CD4-positive, alpha-beta T cell treated with Interferon alpha-2 for 1 hour (primary cell): Measurements from ENCODE around the gene ZCWPW1.
"Not testable (repeated sequence)": the region's sequence is repeated elsewhere in the genome, so short reads cannot be mapped to it uniquely, and the experiment has no call there.

ENCODE experiments used
- DNase-seq, 2 donors: peaks; one replicate each; pipeline ENCODE4 v3.0.0-alpha.2; 2020 to 2022

The ZCWPW1 gene

DNA sequence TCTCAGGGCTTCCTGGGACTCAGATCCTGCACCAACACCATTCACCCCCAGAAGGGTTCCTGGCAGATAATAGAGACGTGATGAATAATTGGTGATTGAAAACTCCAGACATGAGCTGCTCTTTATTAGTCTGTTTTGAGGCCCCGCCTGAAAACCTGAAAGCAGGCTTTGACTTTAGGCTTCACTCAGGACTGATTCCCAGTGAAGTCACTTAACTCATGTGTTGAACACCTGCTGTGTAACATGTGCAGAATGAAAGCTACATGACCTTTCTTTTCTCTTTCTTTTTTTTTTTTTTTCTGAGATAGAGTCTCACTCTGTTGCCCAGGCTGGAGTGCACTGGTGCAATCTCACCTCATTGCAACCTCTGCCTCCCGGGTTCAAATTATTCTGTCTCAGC is 26.7 kb upstream of the ZCWPW1 start:
- no peak for DNase-seq

DNA sequence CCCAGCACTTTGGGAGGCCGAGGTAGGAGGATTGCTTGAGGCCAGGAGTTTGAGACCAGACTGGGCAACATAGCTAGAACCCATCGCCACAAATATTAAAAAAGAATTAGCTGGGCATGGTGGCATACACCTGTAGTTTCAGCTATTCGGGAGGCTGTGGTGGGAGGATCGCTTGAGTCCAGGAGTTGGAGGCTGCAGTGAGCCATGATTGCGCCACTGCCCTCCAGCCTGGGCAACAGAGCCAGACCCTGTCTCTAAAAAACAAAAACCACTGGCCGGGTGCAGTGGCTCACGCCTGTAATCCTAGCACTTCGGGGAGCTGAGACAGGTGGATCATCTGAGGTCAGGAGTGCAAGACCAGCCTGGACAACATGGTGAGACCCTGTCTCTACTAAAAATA is 25.4 kb upstream of the ZCWPW1 start:
- not testable (repeated sequence) for DNase-seq

DNA sequence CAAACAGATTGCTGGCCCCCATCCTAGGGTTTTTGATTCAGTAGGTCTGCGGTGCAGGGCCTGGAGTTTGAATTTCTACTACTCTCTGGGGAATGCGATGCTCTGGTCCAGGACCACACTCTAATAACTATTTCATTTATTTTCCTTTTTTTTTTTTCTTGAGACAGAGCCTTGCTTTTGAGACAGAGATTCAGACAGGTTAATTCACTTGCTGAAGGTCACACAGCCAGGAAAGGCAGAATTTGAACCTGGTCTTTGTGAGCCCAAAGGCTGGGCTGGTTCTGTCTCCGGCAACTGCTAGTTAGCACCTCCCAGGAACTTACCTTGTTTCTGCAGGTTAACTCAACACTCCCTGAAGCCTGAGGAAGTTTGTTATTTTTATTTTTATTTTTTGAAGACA is 24.0 kb upstream of the ZCWPW1 start:
- DNase-seq = no peak

DNA sequence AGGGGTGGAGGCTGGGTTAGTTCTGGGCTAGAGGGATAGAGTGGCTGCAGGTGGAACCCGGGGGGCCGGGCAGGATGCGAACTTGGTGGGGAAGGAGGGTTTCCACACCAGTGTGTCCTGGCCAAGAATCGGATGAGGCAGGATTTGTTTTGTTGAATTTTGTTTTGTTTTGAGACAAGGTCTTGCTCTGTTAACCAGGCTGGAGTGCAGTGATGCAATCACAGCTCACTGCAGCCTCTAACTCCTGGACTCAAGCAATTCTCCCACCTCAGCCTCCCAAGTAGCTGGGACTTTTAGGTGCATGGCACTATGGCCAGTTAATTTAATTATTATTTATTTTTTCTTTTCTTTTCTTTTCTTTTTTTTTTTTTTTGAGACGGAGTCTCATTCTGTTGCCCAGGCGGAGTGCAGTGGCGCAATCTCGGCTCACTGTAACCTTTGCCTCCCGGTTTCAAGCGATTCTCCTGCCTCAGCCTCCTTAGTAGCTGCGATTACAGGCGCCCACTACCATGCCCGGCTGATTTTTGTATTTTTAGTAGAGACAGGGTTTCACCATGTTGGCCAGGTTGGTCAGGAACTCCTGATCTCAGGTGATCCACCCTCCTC is 20.8 kb upstream of the ZCWPW1 start:
- no peak for DNase-seq

DNA sequence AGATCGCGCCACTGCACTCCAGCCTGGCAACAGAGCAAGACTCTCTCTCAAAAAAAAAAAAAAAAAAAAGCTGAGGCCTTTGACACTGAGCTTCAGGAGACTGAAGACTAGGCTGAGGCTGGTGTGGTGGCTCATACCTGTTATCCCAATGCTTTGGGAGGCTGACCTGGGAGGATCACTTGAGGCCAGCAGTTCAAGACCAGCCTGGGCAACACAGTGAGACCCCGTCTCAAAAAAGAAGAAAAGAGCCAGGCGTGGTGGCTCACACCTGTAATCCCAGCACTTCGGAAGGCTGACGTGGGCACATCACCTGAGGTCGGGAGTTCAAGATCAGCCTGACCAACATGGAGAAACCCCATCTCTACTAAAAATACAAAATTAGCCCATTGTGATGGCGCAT is 18.9 kb upstream of the ZCWPW1 start:
- DNase-seq = not testable (repeated sequence)

GRCh38 chr7:100446040-100446439 is 17.5 kb upstream of the ZCWPW1 start:
- no peak for DNase-seq

DNA sequence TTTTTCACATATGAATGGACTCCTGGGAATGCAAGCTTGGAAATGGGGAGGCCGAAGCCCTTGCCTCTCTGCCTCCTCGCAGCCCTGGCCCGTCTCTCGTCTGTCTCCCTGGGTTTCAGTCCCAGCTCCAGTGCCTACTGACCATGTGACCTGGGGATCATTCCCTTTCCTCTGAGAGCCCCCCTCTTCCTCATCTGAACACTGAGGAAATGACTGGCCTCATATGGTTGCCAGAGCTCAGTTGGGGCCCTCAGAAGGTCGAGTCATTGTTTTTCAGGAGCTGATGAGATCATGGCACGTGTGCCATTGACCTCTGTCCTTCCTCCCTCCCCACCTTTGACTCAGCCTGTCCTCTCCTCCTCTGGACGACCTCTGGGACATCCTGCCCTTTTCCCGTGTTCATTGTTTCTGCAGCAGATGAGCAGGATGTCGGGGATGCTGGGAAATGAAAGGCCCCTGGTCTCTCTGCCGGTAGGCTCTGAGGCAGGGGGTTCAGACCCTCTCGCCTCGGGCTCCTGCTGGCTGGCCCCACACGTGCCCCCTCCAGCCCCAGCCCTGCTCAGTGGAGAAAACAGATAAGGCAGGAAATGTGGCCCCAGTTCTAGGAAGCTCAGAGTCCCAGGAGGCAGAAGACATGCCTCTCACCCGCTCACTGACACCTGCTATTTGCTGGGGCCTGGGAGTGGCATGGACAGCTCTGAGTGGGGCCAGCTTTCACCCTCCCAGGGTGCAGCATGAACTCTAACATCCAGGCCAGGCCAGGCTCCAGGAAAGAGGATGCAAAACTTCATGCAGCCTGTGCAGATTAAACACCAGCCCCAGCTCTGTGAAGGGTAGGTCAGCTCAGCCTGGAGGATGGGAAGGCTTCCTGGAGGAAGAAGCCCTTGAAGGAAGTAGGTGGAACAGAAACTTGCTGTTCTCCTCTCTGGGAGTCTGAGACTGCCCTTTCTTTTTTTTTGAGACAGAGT is 16.1 kb upstream of the ZCWPW1 start:
- peak in 1 of 2 donors; percentile 29 for DNase-seq

DNA sequence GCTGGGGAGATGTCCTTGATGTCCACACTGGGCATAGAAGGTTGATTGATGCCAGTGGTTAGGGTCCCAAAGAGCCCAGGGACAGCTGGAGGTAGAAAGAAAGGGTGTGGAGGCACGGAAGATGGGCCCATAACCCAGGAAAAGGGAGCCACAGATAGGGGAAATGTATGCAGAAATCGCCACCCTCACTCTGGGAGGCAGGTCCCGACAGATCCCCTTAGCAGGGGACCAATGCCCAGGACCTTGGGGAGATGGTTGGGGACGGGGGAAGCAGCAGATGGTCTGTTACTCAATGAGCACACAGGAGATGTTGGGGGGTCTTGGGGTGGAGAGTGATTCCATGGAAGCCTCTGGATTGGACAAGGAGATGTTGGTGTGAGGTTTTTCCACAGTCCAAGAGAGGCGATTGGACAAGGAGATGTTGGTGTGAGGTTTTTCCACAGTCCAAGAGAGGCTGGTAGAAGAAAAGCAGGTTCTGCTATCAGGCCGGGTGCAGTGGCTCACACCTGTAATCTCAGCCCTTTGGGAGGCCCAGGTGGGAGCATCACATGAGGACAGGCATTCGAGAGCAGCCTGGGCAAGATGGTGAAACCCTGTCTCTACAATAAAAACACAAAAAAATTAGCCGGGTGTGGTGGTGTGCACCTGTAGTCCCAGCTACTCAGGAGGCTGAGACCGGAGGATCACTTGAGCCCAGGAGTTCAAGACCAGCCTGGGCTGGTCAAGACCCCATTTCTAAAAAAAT is 14.8 kb upstream of the ZCWPW1 start:
- DNase-seq = no peak

DNA sequence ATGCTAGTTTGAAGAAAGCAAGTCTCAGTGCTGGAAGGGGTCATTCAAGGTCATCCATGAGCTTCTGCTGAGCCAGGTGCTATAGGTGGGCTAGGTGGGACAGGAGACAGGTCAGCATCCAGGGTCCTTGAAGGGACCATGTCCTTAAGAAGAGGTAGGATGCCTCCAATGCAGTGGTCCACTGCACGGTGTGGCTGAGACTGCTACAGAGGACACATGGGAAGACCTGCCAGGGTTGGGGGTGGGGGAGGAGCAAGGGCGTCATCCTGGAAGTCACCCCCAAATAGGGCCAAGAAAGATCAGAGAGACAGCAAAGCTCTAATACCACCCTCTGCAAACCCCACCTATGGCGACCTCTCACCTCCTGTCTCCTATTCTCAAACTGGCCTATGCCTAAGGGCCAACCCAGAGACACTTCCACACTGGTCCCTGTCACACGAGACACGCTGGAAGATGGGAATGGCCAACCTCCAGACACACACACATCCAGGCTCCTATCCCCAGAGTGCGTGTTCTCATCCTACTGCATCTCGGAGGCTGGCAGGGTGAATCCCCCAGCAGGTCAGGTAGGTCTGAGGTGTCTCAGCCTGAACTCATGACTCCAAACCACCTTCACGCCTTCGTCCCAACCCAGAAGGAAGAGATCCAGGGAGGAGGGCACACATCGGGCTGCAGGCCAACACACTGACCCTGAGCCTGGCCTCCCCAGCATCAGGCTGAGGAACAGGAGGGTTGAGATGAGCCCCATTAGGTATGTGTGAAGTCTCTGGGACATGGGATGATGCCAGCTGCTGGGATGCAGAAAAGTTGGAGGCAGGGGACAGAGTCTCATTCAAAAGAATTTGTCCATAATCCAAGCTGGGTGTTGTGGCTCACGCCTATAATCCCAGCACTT is 13.4 kb upstream of the ZCWPW1 start:
- DNase-seq = no peak

GRCh38 chr7:100439244-100439643 is 10.7 kb upstream of the ZCWPW1 start:
- not testable (repeated sequence) for DNase-seq

GRCh38 chr7:100438731-100439130 is 10.2 kb upstream of the ZCWPW1 start:
- DNase-seq = not testable (repeated sequence)

GRCh38 chr7:100438172-100438571 is 9.7 kb upstream of the ZCWPW1 start:
- DNase-seq = no peak

DNA sequence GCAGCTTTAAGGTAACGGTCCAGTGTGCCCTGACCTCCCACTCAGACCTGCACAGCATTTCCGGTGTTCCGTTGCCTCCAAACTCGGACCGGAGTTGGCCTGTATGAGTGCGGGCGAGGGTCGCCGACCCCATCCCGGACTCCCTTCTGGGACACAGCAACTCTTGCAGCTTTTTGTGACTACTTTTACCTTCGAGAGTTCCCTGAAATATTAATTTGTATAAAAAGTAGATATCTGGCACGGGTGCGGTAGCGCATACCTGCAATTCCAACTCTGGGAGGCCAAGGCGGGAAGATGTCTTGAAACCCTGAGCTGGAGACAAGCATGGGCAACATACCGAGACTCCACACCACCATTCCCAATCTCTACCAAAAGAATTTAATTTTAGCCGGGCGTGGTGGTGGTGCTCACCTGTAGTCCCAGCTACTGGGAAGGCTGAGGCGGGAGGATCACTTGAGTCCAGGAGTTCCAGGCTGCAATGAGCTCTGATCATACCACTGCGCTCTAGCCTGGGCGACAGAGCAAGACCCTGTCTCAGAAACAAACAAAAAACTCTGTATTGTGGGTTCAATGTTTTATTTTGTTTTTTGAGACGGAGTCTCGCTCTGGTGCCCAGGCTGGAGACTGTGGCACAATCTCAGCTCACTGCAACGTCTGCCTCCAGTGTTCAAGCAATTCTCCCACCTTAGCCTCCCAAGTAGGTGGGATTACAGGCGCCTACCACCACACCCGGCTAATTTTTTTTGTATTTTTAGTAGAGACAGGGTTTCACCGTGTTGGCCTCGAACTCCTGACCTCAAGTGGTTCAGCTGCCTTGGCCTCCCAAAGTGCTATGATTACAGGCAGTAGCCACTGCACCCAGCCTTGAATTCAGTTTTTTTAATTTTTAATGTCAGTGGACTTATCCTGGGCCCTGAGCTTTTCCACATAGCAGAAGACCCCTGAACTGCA is 8.9 kb upstream of the ZCWPW1 start:
- no peak for DNase-seq

DNA sequence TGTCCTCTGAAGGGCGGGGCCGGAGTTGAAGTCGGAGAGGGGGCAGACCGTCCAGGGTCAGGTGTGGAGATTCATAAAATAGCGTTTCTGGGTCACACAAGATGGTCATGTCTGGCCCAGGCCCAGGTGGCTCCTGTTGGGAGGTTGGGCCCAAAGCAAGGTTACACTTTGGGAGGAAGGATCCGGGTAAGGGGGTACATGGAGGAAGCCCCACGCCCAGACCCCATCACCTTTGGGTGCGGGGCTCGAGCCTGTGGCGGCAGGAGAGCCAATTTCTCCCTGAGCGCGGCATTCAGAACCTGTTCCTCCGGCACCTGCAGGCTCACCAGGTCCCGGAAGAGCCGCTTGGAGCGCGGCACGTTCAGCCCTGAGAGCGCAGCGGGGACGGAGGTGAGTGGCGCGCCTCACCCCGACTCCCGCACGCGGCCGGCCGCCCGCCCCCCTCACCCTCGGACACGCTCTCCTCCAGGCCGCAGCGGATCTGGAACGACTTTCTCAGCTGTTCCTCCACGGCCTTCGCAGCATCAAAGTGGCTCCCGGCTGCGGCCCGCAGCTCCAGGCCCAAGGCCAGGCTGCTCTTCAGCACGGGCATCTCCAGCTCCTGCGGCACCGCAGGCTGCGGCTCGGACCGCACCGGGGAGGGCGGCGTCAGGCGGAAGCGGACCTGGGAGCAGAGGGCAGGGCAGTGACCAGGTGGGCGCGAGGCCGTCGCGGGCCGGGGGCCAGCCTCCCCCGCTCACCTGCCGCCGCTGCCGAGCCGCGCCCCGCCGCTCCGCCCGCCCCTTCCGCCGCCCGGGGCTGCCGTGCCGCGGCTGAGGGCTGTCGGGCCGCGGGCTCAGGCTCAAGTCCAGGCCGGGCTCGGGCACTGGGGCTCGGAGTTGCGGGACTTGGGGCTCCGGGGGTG is 7.2 kb upstream of the ZCWPW1 start:
- peak; percentile 35 to 59 for DNase-seq

- DNase-seq = no peak
These were observed 6.0 kb upstream of the ZCWPW1 start for GRCh38 chr7:100434297-100435144.

DNA sequence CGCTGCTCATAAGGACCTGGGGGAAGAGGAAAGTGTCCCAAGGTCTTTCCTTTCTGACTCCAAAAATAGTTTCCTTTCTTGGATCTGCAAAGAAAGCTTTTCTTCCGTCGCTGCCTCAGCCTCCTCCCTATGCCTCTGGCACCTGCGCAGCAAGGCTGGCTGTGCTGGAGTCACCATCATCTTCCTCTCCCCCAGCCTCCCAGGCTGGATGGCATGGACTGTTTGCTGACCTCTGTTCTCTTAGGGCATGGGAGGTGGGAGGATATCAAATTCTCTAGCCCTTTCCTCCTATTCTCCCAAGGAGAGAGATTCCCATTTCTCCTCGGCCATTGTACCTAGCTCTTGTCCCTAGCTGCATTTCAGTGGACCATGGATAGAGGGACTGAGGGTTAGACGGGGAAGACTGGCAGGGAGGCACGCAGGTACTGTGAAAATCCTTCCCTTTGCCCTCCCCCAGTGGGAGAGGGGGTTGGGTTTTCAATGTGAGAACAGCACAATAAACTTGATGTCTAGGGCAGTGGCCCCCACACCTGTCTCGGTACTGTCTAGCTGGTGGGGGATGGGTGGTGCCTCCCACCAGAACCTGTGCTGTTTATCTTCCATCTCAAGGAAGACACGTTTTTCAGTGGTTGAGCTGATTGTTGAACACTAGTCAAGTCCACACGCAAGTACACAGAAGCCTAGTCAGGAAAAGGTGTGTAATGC is 5.2 kb upstream of the ZCWPW1 start:
- DNase-seq = no peak

- no peak for DNase-seq
These were observed 4.7 kb upstream of the ZCWPW1 start for GRCh38 chr7:100433276-100433591.

GRCh38 chr7:100432621-100433275 is 4.2 kb upstream of the ZCWPW1 start:
- no peak for DNase-seq
